HG02840 (cell line): ENCODE results near the gene ZP1.

Experiments
- ATAC-seq: cut with Tn5 transposase; IDR thresholded peaks from one replicate; pipeline ENCODE4 v1.9.1; 2021; ENCODE audit warnings: mild to moderate bottlenecking, moderate library complexity, moderate number of reproducible peaks; ENCODE audit not compliant: unreplicated experiment, low FRiP score

ZP1 gene

DNA sequence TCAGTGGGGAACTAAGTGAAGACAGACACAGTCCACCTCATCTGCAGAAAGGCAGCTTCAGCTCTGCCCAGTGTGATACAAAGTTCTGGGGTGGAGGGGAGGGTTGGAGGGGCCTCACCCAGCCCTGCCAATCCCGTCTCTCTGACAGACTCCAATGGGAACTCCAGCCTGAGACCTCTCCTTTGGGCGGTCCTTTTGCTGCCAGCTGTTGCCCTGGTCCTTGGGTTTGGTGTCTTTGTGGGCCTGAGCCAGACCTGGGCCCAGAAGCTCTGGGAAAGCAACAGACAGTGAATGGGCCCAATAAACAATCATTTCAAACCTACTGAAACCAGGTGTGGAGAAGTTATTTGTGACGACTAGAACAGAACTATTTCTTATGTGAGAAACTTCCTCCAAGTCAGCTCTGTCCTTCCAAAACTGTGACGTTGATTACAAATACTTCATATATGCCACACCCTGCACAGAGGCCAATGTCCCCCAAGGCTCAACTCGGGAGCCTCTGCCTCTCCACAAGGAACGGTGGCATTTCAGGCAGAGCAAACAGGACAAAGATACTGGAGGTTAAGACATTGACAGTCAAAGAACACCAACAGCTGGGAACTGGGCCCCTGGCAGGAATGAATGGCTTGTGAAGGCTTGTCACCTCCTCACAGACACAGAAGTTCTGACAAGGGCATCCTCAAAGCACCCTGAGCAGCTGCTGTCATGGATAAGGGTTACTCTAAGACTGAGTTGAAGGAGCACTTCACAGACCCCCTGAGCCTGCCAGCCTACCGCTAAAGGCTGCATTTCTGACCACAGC lies 8.2 kb downstream of the ZP1 start:
- ATAC-seq, result no peak

DNA sequence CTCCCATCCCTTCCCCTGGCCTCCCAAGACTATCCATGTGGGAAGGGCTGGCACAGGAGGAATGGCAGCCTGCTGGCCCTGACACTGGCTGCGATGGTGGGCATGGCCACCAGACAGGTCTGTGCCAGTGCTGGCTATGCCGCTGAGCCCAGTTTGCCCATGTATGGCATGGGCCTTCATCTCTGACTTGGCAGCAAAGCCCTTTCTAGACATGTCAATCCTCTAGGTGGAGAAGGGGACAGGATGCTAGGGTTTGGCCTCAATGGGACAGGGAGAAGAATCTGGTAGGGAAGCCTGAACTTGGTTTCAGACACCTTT lies 8.8 kb downstream of the ZP1 start:
- no peak for ATAC-seq

DNA sequence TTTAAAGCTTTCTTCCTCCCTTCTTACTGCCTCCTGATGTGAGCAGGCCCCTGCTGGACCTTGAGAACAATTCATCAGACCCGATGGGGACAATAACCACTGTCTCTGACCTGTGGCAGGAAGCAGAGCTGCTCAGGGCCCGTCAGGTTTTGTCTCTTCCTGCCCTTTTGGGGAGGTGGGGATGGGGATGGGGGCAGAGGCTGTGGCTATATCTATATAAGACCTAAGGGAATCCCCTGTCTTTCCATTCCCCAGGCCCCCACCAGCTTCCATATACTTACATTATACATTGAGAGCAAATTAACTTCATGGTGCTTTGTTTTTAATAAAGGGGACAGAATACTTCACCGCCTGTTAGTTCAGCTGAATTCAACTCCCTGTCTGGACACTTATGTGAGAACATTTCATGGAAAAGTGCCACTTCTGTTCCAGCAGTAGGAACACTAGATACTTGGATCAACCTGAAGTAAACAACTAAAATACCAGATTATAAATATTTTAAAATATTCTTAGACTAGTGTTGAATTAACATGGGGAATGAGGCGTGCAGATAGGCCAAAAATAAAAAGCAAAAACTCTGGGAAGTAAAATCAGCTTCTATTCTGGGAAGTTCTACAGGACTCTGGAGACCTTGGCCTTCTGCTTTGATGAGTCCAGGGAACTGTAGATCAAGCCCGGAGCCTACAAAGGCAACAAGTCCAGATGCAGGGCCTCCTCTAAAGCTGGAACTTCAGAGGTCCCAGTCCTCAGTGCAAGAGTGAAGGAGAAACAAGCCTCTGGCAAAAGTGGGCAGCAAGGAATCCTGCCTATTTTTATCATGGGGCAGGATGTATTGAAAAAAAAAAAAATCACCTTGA lies 11.1 kb downstream of the ZP1 start:
- no peak for ATAC-seq

DNA sequence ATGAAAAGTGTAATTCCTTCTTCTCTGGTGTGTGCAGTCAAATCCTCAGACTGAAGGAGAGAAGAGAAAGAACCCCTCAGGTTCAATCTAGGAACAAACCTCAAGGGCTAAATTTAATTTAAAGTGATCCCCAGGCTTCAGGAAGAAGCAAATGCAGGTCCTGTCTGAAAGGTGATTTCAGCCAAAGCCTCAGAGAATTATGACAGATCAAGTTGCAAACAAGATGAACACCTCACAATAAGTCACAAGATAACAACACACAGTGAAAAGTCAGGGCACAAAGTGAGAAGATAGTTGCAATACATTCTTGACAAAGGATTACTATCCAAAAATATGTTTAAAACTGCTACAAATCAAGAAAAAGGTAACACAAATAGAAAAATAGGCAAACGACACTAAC lies 11.8 kb downstream of the ZP1 start:
- no peak for ATAC-seq

DNA sequence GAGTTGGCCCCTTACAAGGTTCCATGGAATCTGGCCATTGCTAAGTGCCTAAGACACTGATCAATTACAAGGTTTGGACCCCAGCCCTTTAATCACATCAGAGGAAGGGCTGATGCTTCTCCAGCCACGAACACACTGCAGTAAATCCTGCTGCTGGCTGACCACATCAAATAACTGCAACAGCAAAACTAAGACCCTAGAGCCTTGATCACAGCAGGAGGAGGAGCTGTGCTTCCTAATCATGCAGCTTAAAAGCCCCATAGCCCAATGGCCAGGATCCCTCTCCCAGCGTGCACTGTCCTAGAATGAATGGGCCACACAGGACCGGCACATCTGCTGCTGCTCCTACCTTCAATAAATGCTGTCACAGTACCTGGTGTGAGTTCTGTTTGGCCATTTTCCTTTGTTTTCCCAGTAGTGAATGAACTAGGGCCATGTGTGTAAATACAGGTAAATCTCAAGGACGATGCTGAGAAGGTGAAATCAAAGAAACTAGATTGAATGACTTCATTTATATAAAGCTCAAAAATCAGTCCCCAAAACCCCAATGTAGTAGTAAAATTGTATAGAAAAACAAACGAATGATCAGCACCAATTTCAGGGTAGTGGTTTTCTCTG lies 12.7 kb downstream of the ZP1 start:
- no peak for ATAC-seq

DNA sequence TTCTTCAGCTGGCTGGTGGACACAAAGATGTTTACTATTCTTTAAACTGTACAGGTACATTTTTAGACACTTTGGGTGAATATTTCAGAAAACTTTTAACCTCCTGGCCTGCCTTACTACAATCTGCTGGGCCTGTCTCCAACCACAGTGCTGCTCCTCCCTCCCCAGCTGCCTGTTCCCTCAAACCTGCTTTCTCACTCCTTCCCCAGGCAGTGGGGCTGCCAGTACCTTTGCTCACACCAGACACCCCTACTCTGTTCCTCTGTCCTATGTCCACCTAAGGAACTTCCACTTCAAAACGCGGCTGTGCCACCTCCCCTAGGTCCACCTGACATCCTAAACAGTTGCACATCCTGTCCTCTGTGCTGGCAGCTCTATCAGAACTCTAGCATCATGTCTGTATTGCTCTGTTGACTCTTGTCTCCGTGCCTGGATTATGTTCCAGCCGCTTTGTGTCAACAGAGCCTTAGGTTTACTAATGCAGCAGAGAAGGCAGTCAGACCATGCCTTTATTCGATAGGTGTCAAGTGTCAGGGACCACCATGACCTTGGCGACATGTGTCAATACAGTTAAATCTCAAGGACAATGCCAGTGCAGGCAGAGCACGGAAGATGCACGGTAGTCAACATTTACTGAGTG lies 13.4 kb downstream of the ZP1 start:
- no peak for ATAC-seq

DNA sequence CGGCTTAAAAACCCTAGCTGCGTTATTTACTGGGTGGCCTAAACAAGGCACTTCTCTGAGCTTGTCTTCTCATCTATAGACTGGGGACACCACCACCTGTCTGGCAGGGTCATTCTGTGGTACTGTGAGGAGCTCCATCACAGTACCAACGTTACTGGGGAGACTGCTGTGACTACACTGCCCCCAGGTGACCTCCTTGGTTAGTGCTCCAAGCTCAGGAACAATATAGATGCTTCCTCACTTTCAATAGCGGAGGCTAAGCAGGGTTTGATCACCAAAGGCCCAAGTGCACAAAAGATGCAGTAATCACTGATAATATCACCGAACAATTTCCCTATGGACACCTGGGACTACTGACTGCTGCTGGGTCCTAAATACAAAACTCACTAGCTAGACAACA lies 20.2 kb downstream of the ZP1 start:
- ATAC-seq, result no peak

DNA sequence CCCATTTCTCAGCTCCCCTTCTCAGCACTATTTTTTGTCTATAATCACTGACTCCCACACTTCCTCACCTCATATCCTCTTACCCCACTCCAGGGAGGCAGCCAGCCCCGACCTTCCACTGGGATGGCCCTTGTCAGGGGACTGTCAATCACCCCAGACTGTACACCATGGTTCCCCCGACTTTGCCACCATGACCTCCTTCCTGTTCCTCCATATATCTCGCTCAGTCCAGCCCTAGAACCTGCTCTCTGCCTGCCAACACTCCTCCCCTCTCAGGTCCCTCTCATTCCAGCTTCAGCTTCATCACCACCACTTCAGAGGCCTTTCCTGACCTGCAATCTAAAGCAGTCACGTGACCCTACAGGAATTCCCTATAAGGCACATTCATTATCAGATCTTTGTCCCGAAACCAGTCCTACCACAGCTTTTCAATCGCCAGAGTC lies 22.5 kb downstream of the ZP1 start:
- ATAC-seq, result no peak

DNA sequence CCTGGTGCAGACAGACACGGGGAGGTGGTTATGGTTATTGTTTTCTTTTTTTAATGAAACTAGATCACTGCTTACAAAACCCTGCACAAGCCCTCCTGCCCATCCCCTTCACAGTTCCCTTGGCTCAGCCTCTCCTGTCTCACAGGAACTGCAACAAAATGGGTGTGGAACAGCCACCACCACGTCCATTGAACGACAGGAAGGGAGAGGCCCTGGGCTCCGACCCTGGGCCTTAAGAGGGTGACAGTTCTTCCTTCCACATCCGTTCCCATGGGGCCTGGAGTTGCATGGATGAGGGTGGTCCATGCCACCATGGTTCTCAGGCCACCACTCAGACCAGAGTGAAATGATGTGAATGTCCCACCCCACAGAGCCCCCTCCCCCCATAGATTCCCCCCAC lies 23.4 kb downstream of the ZP1 start:
- no peak for ATAC-seq

DNA sequence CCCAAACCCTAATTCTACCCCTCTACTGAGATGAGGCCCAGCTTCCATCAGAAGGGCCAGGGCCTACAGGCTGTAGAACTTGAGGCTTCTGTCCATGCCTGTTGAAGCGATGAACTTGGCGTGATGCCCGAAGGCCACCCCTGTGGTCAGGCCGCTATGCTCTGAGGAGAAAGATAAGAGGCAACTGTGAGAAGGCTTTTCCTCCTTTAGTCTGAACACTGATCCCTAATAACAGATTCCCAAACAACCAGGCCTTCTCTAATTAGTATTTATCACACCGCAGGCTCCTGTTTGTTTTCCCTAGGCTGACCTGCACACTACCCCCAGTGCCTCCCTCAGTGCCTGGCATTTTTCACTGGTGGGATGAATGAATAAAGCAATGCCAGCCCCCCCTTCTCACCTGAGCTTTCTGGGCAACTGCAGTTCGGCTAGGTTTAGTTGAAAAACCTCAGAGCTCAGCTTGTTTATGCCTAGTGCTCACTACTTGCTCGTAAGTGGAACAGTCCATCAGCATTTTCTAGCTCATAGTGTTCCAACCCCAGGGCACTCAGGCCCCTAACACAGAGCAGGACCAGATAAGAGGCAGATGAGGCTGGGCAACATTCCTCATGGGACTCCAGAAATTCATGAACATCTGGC lies 23.9 kb downstream of the ZP1 start:
- no peak for ATAC-seq

DNA sequence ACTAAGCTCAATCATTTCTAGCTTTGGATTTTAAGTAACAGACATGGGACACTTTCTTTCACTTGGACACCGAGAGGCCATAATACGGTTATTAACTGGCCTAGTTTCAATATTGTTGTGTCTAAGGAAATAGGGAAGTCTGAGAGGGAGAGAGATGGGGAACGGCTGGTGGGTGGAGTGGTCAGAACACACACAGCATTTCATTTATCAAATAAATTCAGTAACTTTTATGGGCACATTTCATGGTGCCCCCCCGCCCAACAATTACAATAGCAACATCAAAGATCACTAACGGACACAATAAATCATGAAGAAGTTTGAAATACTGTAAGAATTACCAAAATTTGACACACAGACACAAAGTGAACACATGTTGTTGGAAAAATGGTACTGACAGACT lies 28.3 kb downstream of the ZP1 start:
- no peak for ATAC-seq

DNA sequence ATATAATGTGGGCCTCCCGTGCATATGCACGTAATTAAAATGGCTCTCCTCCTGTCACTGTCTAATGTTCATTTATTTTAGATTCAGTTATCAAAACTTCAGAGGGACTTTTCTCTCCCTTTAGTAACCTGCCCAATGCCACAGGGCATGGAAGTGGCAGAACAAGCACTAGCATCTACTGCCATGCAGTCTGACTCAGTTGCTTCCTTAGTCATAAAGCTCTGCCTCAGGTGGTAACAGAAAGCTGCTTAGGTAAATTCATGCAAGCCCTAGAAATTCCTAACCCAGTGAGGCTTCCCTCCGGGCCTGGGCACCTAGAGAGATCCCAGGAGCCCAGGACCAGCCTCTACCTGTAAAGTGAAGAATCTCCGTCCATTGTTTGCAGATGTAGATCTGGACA lies 30.2 kb downstream of the ZP1 start:
- ATAC-seq, result no peak

DNA sequence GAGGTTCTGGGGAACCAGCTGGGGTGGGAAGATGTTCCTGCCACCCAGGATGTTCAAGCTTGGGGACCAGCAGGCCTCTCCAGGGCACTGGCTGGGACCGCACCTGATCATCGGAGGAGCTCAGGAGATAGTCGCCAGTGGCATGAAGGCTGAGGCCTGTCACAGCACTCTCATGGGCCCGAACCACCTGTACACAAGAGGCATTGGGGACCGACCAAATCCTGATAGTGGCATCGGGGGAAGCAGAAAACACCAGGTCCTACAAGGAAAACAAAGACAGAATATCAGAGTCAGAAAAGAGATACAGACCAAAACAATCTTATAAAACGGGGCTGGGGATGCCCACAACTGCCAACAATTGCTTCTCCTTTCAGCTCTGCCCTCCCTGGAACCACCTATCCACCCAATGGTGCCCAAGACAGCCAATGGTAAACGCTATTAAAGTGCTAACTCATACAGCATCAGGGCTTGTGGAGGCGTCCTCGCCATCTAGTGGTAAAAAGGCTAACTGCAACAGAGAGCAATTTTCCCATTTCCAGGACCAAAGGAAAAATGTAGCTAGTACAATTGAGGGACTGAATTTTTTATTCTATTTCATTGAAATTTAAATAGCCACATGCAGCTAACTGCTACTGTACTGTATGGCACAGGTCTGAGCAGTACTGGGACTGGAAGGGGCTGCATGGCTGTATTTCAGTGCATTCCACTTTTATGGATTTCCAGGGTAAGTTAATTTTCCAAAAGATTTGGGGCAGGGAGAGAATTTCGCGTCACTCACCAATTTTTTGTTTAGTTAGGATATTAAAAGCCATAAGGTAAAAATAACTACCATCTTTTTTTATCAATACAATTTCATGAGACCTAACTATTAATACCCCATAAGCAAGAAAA lies 31.9 kb downstream of the ZP1 start:
- no peak for ATAC-seq

DNA sequence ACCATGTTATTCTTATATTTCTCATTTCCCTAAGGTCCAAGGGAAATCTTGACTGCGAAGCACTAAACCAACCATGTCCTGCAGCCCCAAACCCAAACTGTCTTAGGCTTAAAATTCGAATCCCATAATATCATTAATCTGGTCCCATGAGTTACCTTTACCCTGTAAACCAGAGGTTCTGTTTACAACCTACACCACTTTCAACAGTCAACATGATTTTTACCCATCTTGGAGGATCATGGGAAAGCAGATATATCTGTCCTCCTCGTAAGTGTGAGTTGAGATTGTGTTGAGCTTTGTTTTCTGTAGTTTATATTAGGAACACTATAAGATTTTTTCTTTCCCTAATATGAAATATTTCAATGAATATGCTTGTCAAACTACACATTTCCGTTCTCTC lies 32.6 kb downstream of the ZP1 start:
- no peak for ATAC-seq

DNA sequence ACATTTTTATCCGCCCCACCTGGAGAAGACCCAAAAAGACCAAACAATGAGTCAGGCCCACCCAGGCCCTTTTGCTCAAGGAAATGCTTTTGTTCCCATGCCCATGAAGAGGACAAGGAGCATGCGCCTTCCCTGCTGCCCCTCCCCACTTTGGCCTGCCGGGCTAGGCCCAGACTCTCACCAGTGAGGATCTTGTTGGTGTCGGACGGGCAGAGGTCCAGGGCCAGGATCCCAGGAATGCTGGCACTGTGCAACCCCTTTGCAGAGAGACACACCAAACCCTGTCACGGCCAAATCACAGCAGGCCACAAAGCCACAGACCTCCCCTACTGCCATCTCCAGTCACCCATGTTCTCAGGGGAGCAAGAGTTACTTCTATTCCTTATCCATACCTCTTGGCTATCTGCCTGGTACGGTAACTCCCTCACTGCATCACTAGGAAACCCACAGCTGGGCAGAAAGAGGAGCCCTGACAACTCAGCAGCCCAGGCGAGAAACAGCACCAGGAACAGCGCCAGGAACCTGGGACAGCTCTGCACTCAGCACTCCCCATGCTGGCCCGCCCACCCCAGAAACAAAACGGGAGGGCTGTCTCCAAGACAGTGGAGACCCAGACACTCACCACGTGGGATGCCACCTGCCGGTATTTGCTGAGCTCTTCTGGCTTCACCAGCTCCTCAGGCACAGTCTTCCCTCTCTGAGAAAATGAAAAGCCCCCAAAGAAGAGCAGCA lies 33.5 kb downstream of the ZP1 start:
- ATAC-seq, result no peak

DNA sequence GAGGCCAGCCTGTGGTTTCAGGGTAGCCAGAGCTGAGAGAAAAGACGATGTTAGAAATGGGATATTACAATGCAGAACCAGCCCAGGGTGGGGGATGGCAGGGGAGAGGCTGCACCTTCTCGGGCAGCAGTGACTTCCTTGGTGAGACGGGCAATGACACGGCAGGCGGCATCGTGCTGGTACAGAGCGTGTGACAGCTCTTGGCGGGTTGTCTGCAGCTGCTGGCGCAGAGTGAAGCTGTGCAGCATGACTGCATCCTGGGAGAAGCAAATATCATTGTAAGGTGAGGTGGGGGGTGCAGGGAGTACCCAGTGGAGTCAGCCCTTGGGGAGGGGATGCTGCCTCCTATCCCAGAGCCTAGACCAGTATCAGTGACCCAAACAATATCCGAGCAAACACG lies 35.3 kb downstream of the ZP1 start:
- no peak for ATAC-seq

DNA sequence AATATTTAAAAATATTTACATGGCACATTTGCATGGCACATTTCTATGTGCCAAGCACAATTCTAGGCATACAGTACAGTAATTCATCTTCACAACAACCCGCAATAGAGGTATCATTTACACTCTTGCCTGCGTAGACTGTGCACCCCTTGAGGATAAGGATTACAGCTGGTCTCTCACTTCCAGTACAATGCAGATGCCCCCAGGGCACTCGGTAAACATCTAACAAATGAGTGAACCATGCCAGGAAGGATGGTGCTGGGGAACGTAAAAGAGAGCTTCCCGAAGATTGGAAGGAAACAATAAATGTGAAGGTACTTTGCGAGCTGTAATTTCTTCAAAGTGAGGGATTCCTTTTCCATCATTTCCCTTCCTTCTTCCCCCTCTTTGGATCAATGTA lies 37.7 kb downstream of the ZP1 start:
- no peak for ATAC-seq

DNA sequence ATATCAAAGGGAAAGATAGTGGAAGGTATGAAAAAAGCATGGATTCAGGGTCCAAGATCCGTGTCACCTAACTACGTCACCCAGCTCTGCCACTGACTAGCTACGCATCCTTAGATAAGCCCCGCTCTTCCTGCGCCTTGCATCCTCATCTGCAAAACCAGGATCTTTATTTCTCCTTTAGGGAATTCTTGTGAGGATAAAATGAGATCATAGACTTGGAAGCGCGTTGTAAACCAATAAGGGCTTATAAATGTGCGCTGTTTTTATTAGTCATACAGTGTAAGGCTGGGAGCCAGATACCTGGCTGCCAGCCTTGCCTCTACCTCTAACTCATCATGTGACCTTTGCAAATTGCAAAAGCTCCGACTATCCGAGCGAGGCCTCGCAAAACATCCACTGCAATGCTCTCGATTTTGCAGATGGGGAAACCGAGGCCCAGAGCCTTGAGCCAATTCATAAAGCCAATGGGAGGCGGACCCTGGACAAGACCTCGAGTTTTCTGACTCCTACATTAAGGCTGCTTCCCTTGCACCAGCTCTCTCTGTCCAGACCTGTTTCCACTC lies 38.3 kb downstream of the ZP1 start:
- no peak for ATAC-seq
